Natural killer cell (primary cell): Measurements from ENCODE around the gene ARHGAP26. TPM values are rescaled to one million over a fixed set of nuclear protein-coding genes. Genes with fewer than 3 reads are reported as not detected.

Experiments used
- ATAC-seq, 3 donors: fragments of 150-1000 bp in 2 of 3; fragments of 200-7000 bp in 1 of 3; cut with Tn5 transposase; 1 replicate in 1 of 3; 2 replicates in 2 of 3; pipeline ENCODE4 v1.10.0; 2021; ENCODE audit warnings: mild to moderate bottlenecking in 2 of 3, moderate library complexity in 2 of 3
- DNase-seq, 2 donors: peaks; one replicate each; pipeline versions ENCODE4 v3.0.0 to v3.0.0-alpha.2; 2013 to 2021; ENCODE audit warnings: mixed read lengths in 1 of 2
- H3K27ac ChIP-seq: one replicate; pipeline ENCODE4 v1.5.1; 2013; ENCODE audit warnings: mild to moderate bottlenecking, low read length
- H3K27me3 ChIP-seq: one replicate; pipeline ENCODE4 v1.6.1; 2013; ENCODE audit warnings: low read length; ENCODE audit not compliant: control insufficient read depth, insufficient read depth
- H3K36me3 ChIP-seq: one replicate; pipeline ENCODE4 v1.6.1; 2013; ENCODE audit warnings: low read length; ENCODE audit not compliant: control insufficient read depth, insufficient read depth
- H3K4me1 ChIP-seq: one replicate; pipeline ENCODE4 v1.6.1; 2013; ENCODE audit warnings: low read length; ENCODE audit not compliant: control insufficient read depth, insufficient read depth
- H3K4me3 ChIP-seq: one replicate; pipeline ENCODE4 v1.5.1; 2013; ENCODE audit warnings: low read length
- H3K9me3 ChIP-seq: one replicate; pipeline ENCODE4 v1.6.1; 2013; ENCODE audit warnings: low read length; ENCODE audit not compliant: control insufficient read depth, insufficient read depth
- H3K27ac Mint-ChIP-seq, 2 donors: one replicate each; pipeline ENCODE4 v1.8.0; 2022; ENCODE audit warnings: mild to moderate bottlenecking in 2 of 2, mixed read lengths in 2 of 2, moderate library complexity in 1 of 2
- H3K27me3 Mint-ChIP-seq, 2 donors: one replicate each; pipeline ENCODE4 v1.8.0; 2022; ENCODE audit warnings: low read depth in 2 of 2, mixed read lengths in 2 of 2
- H3K36me3 Mint-ChIP-seq: one replicate; pipeline ENCODE4 v1.8.0; 2022; ENCODE audit warnings: mixed read lengths
- H3K4me1 Mint-ChIP-seq, 2 donors: one replicate each; pipeline ENCODE4 v1.8.0; 2022; ENCODE audit warnings: mixed read lengths in 2 of 2
- H3K4me3 Mint-ChIP-seq: one replicate; pipeline ENCODE4 v1.8.0; 2022; ENCODE audit warnings: mild to moderate bottlenecking, moderate library complexity, mixed read lengths
- H3K9me3 Mint-ChIP-seq, 2 donors: one replicate each; pipeline ENCODE4 v1.8.0; 2022; ENCODE audit warnings: mixed read lengths in 2 of 2
- CTCF ChIP-seq: fragments of 200-600 bp; IDR thresholded peaks from one replicate; pipeline ENCODE4 v1.8.0; 2022; ENCODE audit warnings: antibody characterized with exemption
- WGBS: methylation state at CpG from one replicate; pipeline ENCODE4 v1.1.7; 2013; ENCODE audit warnings: missing lambda C conversion rate; ENCODE audit not compliant: insufficient coverage; 5-methylcytosine and 5-hydroxymethylcytosine counted together
- intact Hi-C: fragments of 100-400 bp; cut with micrococcal nuclease; formaldehyde crosslinking; loops from one replicate; pipeline ENCODE4 v1.14.2; 2022
- total RNA-seq, 4 donors: library from RNA; stranded (reverse); fragments of 120-200 nt in 1 of 4; gene quantifications; one replicate each; pipeline versions ENCODE4 v1.2.3 to v1.2.4, GENCODE V29; 2013 to 2022

The ARHGAP26 gene
- total RNA-seq, 3 donors from 2014 or later (not counting 1 experiment from before 2014, with no cell fraction given) = 153 to 159 (median 158) TPM

GRCh38 chr5:142830241-142831008 is 60.2 kb downstream of the ARHGAP26 start:
- H3K9me3 Mint-ChIP-seq = no peaks in the 10 kb centered on the region
- Histone ChIP-seq H3K27me3 (no peaks in the 10 kb centered on the region), H3K9me3 (no peaks in the 10 kb centered on the region), H3K4me1 (peaks cover 32% of the 10 kb centered on the region), H3K36me3 (no peaks in the 10 kb centered on the region), H3K27ac (no peak overlapping the region), H3K4me3 (no peak overlapping the region)
- ATAC-seq (no peak), DNase-seq (no peak)
- no peaks in the 10 kb centered on the region for H3K27me3 Mint-ChIP-seq
- no peak for TF ChIP-seq CTCF
- intact Hi-C loops = no loop called here
- peaks cover 89 to 90% of the 10 kb centered on the region in 2 donors for H3K4me1 Mint-ChIP-seq
- no peak overlapping the region for H3K4me3 Mint-ChIP-seq
- no peak overlapping the region for H3K27ac Mint-ChIP-seq
- WGBS = 93% methylated on average over 7 of the region's 8 CpGs
- no peaks in the 10 kb centered on the region for H3K36me3 Mint-ChIP-seq

GRCh38 chr5:142831009-142831383 is 60.8 kb downstream of the ARHGAP26 start:
- Mint-ChIP-seq H3K27ac (no peak overlapping the region), H3K4me3 (no peak overlapping the region), H3K36me3 (no peaks in the 10 kb centered on the region), H3K4me1 (peaks cover 89 to 90% of the 10 kb centered on the region in 2 donors), H3K27me3 (no peaks in the 10 kb centered on the region), H3K9me3 (no peaks in the 10 kb centered on the region)
- Histone ChIP-seq H3K9me3 (no peaks in the 10 kb centered on the region), H3K4me1 (peaks cover 35% of the 10 kb centered on the region), H3K27me3 (no peaks in the 10 kb centered on the region), H3K36me3 (no peaks in the 10 kb centered on the region), H3K4me3 (no peak overlapping the region), H3K27ac (no peak overlapping the region)
- intact Hi-C loops = no loop called here
- DNase-seq (no peak), ATAC-seq (no peak)
- TF ChIP-seq CTCF = no peak
- 94% methylated on average over 3 of the region's 3 CpGs for WGBS

GRCh38 chr5:142832263-142832662 is 62.1 kb downstream of the ARHGAP26 start:
- peaks cover 28% of the 10 kb centered on the region for H3K4me1 ChIP-seq
- ATAC-seq (no peak), DNase-seq (no peak)
- no peak overlapping the region for H3K27ac ChIP-seq
- H3K27ac Mint-ChIP-seq = no peak overlapping the region
- no peaks in the 10 kb centered on the region for H3K36me3 ChIP-seq
- no peaks in the 10 kb centered on the region for H3K36me3 Mint-ChIP-seq
- intact Hi-C loops = no loop called here
- no peaks in the 10 kb centered on the region for H3K27me3 Mint-ChIP-seq
- H3K9me3 Mint-ChIP-seq = no peaks in the 10 kb centered on the region
- 95% methylated on average over 2 of the region's 3 CpGs for WGBS
- no peak overlapping the region for H3K4me3 Mint-ChIP-seq
- no peak for TF ChIP-seq CTCF
- H3K4me1 Mint-ChIP-seq = peaks cover 89 to 90% of the 10 kb centered on the region in 2 donors
- no peaks in the 10 kb centered on the region for H3K27me3 ChIP-seq
- no peak overlapping the region for H3K4me3 ChIP-seq
- H3K9me3 ChIP-seq = no peaks in the 10 kb centered on the region
